SK-N-SH (cell line): Measurements from ENCODE around the gene PSMD14.

Experiments
- EP300 ChIP-seq, 2 experiments: IDR thresholded peaks; 2 replicates each; pipeline versions ENCODE4 v1.4.0 to v1.6.1; 2012; ENCODE audit warnings: borderline replicate concordance in 1 of 2, low read depth in 1 of 2, low read length in 1 of 2
- NRF1 ChIP-seq: IDR thresholded peaks from 2 replicates; pipeline ENCODE4 v1.6.1; 2012; ENCODE audit warnings: low read depth, mild to moderate bottlenecking, low read length
- PBX3 ChIP-seq: IDR thresholded peaks from 2 replicates; pipeline ENCODE4; 2012
- REST ChIP-seq: IDR thresholded peaks from 2 replicates; pipeline ENCODE4 v1.6.1; 2012; ENCODE audit warnings: mild to moderate bottlenecking, low read depth, low read length, moderate library complexity
- RFX5 ChIP-seq: IDR thresholded peaks from 2 replicates; pipeline ENCODE4 v1.6.1; 2012; ENCODE audit warnings: mild to moderate bottlenecking, improper control_type of control experiment, low read length

- no peak for TF ChIP-seq RFX5
- no peak for TF ChIP-seq PBX3
- TF ChIP-seq EP300 (IDR thresholded peaks at IDR 0.05; ENCODE audit: borderline replicate concordance in 1 of 2, low read depth in 1 of 2, low read length in 1 of 2): no peak
- TF ChIP-seq REST: no peak
- no peak for TF ChIP-seq NRF1
Measured at GRCh38 chr2:161355983-161356382, 47.8 kb downstream of the PSMD14 start.
